ENCODE results near the gene MIEF1.

Gene MIEF1

GRCh38 chr22:39556970-39557841 is 55.1 kb downstream of the MIEF1 start:
- peak in 2 of 4 experiments; percentile 35 to 40 for DNase-seq (ENCODE audit: low read depth in 4 of 4, low spot score in 1 of 4)

GRCh38 chr22:39558254-39558727 is 56.2 kb downstream of the MIEF1 start:
- no peak for DNase-seq (ENCODE audit: low read depth in 4 of 4, low spot score in 1 of 4)

GRCh38 chr22:39558950-39559349 is 56.9 kb downstream of the MIEF1 start:
- no peak for DNase-seq (ENCODE audit: low read depth in 4 of 4, low spot score in 1 of 4)

GRCh38 chr22:39559456-39560105 is 57.5 kb downstream of the MIEF1 start:
- no peak for DNase-seq (ENCODE audit: low read depth in 4 of 4, low spot score in 1 of 4)

- DNase-seq (ENCODE audit: low read depth in 4 of 4, low spot score in 1 of 4): no peak
Observed at GRCh38 chr22:39560127-39560526, 58.0 kb downstream of the MIEF1 start.

- no peak for DNase-seq (ENCODE audit: low read depth in 4 of 4, low spot score in 1 of 4)
Observed at GRCh38 chr22:39562839-39563489, 60.9 kb downstream of the MIEF1 start.

- DNase-seq (ENCODE audit: low read depth in 4 of 4, low spot score in 1 of 4): no peak
Observed at GRCh38 chr22:39563571-39564428, 61.7 kb downstream of the MIEF1 start.

- DNase-seq (ENCODE audit: low read depth in 4 of 4, low spot score in 1 of 4): no peak
Observed at GRCh38 chr22:39565414-39565944, 63.4 kb downstream of the MIEF1 start.

- no peak for DNase-seq (ENCODE audit: low read depth in 4 of 4, low spot score in 1 of 4)
Observed at GRCh38 chr22:39567135-39567946, 65.3 kb downstream of the MIEF1 start.
